Coronary artery (tissue), 2 donors: Measurements from ENCODE around the gene DIAPH2.

Experiments used
- DNase-seq: peaks from one replicate; pipeline ENCODE4 v3.0.0-alpha.2; 2017; ENCODE audit warnings: low spot score
- H3K27ac ChIP-seq, 2 donors: fragments of 200-600 bp; sonication (generic); one replicate each; pipeline ENCODE4 v1.5.1; 2016 to 2019
- H3K4me3 ChIP-seq: fragments of 200-600 bp; sonication (generic); 2 replicates; pipeline ENCODE4 v1.5.1; 2016; ENCODE audit warnings: mild to moderate bottlenecking, moderate library complexity
- TF ChIP-seq, protein P1 (sequence below): fragments of 200-600 bp; sonication (generic); IDR thresholded peaks from one replicate; pipeline ENCODE4 v1.5.1; 2019; ENCODE audit warnings: antibody characterized with exemption

DIAPH2 gene

DNA sequence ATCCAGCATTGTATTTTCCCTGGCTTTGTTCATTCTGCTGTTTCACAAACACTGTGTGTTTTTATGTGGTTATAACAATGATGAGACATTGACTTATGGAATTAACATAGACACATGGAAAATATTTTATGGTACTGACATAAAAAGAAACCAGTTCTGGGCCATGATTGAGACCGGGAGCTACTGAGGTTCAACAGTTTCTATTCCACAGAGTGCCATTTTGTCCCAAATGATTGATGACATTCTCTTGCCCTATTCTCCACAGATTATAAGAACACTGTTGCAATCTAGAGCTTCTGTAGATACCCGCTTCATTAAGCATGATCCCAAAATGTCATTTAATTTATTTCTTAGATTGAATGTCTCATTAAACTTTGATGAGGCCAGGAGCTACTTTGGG lies 525.9 kb downstream of the DIAPH2 start:
- Histone ChIP-seq H3K27ac (no peak overlapping the region), H3K4me3 (no peak overlapping the region)
- TF ChIP-seq, protein P1, sequence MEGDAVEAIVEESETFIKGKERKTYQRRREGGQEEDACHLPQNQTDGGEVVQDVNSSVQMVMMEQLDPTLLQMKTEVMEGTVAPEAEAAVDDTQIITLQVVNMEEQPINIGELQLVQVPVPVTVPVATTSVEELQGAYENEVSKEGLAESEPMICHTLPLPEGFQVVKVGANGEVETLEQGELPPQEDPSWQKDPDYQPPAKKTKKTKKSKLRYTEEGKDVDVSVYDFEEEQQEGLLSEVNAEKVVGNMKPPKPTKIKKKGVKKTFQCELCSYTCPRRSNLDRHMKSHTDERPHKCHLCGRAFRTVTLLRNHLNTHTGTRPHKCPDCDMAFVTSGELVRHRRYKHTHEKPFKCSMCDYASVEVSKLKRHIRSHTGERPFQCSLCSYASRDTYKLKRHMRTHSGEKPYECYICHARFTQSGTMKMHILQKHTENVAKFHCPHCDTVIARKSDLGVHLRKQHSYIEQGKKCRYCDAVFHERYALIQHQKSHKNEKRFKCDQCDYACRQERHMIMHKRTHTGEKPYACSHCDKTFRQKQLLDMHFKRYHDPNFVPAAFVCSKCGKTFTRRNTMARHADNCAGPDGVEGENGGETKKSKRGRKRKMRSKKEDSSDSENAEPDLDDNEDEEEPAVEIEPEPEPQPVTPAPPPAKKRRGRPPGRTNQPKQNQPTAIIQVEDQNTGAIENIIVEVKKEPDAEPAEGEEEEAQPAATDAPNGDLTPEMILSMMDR, result no peak
- DNase-seq, result no peak

DNA sequence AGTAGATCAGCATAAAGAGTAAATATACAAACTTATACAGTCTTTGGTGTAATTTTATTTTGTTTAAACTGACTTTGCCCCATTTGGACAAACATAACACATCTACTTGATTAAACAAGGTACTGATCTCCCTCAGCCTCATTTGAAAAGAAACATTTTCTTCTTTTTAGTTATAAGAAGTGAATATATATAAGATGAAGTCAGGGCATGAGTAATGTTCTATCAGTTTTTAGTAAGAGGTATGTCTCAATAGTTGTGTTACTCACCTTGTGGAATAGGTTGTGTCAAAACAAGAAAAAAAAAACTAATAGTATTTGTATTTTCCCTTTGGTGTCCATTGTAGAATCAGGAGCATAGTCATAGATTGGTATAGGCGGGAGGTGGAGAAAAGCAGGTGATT lies 526.4 kb downstream of the DIAPH2 start:
- no peak for DNase-seq
- H3K4me3 ChIP-seq, result no peak overlapping the region
- no peak overlapping the region for H3K27ac ChIP-seq
- TF ChIP-seq, protein P1, result no peak

DNA sequence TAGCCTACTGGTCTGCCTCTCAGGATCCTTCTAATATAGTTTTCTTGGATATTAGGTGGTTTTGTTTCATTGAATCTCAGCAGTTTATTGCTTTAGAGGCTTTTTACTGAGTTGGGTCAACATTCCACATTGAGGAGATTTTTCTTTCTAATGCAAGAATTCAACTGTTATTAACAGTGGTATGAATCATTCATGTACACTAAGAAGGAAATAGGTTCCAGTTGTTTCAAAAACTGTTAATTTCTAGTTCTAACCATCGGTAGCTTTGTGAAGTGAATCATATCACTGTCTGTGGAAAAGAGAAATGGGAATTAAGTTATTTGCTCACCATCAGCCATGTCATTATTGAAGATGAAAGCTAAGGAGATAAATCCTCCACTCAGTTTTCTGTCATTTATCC lies 530.5 kb downstream of the DIAPH2 start:
- TF ChIP-seq, protein P1, result no peak
- no peak for DNase-seq
- Histone ChIP-seq H3K27ac (no peak overlapping the region), H3K4me3 (no peak overlapping the region)

DNA sequence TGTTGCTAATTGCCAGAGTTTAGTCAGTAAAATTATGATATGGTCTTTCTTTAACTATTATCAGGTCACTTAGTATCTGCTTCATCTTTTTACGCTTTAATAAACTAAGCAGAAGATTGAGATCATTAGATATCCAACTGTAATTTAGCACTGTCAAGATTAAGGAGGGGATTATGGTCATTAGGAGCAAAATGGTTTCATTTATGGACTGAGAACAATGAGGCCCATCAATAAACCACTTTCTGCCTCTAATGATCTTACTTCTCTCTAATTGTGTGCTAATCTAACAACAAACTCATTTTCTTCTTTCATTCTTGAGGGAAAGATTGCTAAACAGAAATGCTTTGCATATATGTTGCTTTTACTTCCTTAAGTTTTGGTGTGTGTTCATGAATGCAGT lies 539.5 kb downstream of the DIAPH2 start:
- Histone ChIP-seq H3K4me3 (no peak overlapping the region), H3K27ac (no peak overlapping the region)
- no peak for DNase-seq
- TF ChIP-seq, protein P1, result no peak

DNA sequence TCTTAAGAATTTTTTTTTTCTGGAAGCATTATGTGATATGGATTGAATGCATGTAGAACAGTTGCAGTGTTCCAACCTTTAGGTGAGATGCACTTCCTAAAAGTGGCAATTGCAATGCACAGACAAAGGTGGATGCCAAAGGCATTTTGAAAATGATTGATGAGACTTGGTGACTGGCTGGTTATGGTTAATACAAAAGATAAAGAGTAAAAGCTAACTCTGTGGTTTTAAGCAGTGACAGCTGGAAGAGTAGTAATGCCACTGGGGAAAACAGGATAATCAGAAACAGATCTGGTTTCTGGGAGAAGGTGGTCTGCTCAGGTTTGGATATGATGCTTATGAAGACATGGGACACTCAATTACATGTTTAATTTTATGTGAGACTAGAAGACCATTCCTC lies 544.7 kb downstream of the DIAPH2 start:
- TF ChIP-seq, protein P1, result no peak
- Histone ChIP-seq H3K27ac (no peak overlapping the region), H3K4me3 (no peak overlapping the region)
- DNase-seq, result no peak

DNA sequence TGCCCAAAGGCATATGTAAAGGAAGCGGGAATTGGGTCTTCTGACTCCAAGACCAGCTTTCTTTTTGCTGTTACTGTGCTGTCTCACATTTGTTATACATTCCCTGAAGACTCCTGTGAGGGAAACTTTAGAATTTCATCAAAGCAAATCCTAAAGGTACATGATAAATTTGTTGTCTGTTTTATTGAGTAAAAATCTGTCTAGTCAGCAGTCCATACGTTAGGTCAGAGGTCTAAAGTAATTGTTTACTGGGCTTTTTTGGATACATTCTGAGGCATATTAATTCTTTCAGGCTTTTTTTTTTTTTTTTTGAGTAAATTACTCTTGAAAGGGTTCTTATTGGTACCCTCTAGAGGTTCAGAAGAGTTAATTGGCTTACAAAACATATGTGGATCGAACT lies 546.3 kb downstream of the DIAPH2 start:
- TF ChIP-seq, protein P1, result no peak
- no peak for DNase-seq
- H3K4me3 ChIP-seq, result no peak overlapping the region
- no peak overlapping the region for H3K27ac ChIP-seq

DNA sequence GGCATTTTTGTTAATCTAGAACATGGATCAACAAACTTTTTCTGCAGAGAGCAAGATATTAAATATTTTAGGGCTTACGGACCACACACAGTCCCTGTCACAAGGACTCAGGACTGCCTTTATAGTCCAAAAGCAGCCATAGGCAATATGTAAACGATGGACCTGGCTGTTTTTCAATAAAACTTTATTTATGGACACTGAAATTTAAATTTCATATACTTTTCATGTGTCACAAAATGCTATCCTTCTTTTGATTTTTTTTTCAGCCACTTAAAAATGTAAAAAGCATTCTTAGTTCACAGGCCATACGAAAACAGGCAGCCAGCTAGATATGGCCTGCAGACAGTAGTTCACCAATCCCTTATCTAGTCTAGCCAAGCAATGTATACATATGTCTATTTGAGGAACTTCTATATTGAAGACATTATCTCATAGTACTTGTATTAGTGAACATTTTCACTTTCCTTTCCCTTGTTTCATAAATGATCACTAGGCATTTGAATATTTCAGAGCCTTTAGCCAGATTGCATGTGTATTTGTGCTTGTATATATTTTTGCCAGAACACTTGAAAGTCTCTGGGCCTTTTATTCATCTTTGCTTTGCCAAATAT lies 549.9 kb downstream of the DIAPH2 start:
- H3K4me3 ChIP-seq, result no peak overlapping the region
- TF ChIP-seq, protein P1, result no peak
- no peak for DNase-seq
- H3K27ac ChIP-seq, result no peak overlapping the region
